Panc1 (cell line): ENCODE results near the gene STC2.

Source experiments
- POLR2AphosphoS5 ChIP-seq: IDR thresholded peaks from 2 replicates; pipeline ENCODE4 v1.6.1; 2012; ENCODE audit warnings: mild to moderate bottlenecking, low read depth, low read length, moderate library complexity
- TF ChIP-seq, protein P1 (sequence below): fragments of 450-650 bp; IDR thresholded peaks from 2 replicates; pipeline ENCODE4 v1.5.1; 2017; ENCODE audit warnings: mild to moderate bottlenecking

DNA sequence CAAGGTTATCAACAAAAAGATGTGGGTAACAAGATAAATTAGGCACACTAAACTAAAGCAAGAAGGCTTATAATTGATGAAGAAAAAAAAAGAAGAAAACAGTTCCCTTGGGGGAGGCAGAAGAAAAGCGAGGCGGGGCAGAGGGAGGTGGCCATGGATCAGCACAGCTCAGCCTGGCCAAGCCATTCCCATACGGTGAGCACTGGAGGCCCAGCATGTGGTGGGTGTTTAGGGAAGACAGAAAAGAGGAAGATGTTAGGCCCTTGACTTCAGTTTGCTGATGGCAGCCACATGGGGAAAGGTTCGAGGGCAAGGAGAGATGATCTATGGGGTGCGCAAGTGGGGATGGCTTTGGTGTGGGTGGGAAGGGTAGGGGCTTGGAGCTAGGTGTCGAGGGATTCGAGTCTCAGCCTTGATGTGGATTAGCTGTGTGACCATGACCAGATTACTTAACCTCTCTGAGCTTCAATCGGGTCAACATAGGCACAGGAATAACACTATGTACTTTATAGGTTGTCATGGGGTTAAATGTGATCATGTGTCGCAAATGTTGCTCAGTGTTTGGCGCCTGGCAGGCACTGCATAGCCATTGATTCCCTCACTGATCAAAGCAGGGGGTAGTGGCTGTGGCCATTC, 10.3 kb upstream of the STC2 start:
- TF ChIP-seq, protein P1, sequence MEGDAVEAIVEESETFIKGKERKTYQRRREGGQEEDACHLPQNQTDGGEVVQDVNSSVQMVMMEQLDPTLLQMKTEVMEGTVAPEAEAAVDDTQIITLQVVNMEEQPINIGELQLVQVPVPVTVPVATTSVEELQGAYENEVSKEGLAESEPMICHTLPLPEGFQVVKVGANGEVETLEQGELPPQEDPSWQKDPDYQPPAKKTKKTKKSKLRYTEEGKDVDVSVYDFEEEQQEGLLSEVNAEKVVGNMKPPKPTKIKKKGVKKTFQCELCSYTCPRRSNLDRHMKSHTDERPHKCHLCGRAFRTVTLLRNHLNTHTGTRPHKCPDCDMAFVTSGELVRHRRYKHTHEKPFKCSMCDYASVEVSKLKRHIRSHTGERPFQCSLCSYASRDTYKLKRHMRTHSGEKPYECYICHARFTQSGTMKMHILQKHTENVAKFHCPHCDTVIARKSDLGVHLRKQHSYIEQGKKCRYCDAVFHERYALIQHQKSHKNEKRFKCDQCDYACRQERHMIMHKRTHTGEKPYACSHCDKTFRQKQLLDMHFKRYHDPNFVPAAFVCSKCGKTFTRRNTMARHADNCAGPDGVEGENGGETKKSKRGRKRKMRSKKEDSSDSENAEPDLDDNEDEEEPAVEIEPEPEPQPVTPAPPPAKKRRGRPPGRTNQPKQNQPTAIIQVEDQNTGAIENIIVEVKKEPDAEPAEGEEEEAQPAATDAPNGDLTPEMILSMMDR = no peak
- TF ChIP-seq POLR2AphosphoS5 = no peak
